ENCODE measurements around the gene KCTD4. TPM values are rescaled to one million over a fixed set of nuclear protein-coding genes. Genes with fewer than 3 reads are reported as not detected.

Gene KCTD4
- total RNA-seq, 2 experiments from 2014 or later, result not detected

- intact Hi-C loops (cut with DNase I, micrococcal nuclease), result no loop called here
- TF ChIP-seq CTCF (IDR thresholded peaks at IDR 0.05), result no peak
- Mint-ChIP-seq H3K36me3 (ENCODE audit: low read depth) (no peaks in the 10 kb centered on the region), H3K27me3 (no peaks in the 10 kb centered on the region), H3K4me3 (no peak overlapping the region), H3K27ac (no peak overlapping the region), H3K9me3 (no peaks in the 10 kb centered on the region), H3K4me1 (ENCODE audit: low read depth) (peaks cover 19% of the 10 kb centered on the region)
- Histone ChIP-seq H3K4me3 (ENCODE audit: low read length) (no peak overlapping the region), H3K27ac (ENCODE audit: low read depth in 1 of 2, low read length in 2 of 2) (no peak overlapping the region), H3K9me3 (ENCODE audit: control insufficient read depth in 1 of 2, insufficient read depth in 1 of 2, low read length in 2 of 2) (no peaks in the 10 kb centered on the region), H3K36me3 (ENCODE audit: insufficient read depth, low read length) (no peaks in the 10 kb centered on the region), H3K27me3 (ENCODE audit: control insufficient read depth in 1 of 2, insufficient read depth in 2 of 2, low read length in 2 of 2) (no peaks in the 10 kb centered on the region), H3K4me1 (ENCODE audit: insufficient read depth, low read length) (no peaks in the 10 kb centered on the region)
- DNase-seq, result no peak
- ATAC-seq (ENCODE audit: poor library complexity), result no peak
- POLR2A ChIA-PET, result no interaction called here
- CTCF ChIA-PET, result no interaction called here
Measured at GRCh38 chr13:45242524-45242923, 41.7 kb upstream of the KCTD4 start.

GRCh38 chr13:45242070-45242469, 41.2 kb upstream of the KCTD4 start:
- H3K4me3 Mint-ChIP-seq, result no peak overlapping the region
- no peaks in the 10 kb centered on the region for H3K36me3 ChIP-seq (ENCODE audit: insufficient read depth, low read length)
- POLR2A ChIA-PET, result no interaction called here
- ATAC-seq (ENCODE audit: poor library complexity) (no peak), DNase-seq (no peak)
- H3K4me1 ChIP-seq (ENCODE audit: insufficient read depth, low read length), result no peaks in the 10 kb centered on the region
- no peaks in the 10 kb centered on the region for H3K9me3 ChIP-seq (ENCODE audit: control insufficient read depth in 1 of 2, insufficient read depth in 1 of 2, low read length in 2 of 2)
- no peaks in the 10 kb centered on the region for H3K9me3 Mint-ChIP-seq
- TF ChIP-seq CTCF (IDR thresholded peaks at IDR 0.05), result no peak
- no peaks in the 10 kb centered on the region for H3K27me3 Mint-ChIP-seq
- H3K4me1 Mint-ChIP-seq (ENCODE audit: low read depth), result peaks cover 19% of the 10 kb centered on the region
- CTCF ChIA-PET, result no interaction called here
- no peaks in the 10 kb centered on the region for H3K27me3 ChIP-seq (ENCODE audit: control insufficient read depth in 1 of 2, insufficient read depth in 2 of 2, low read length in 2 of 2)
- H3K36me3 Mint-ChIP-seq (ENCODE audit: low read depth), result no peaks in the 10 kb centered on the region
- intact Hi-C loops (cut with DNase I, micrococcal nuclease), result no loop called here
- no peak overlapping the region for H3K4me3 ChIP-seq (ENCODE audit: low read length)
- no peak overlapping the region for H3K27ac ChIP-seq (ENCODE audit: low read depth in 1 of 2, low read length in 2 of 2)
- no peak overlapping the region for H3K27ac Mint-ChIP-seq

GRCh38 chr13:45240143-45240542, 39.3 kb upstream of the KCTD4 start:
- Histone ChIP-seq H3K9me3 (ENCODE audit: control insufficient read depth in 1 of 2, insufficient read depth in 1 of 2, low read length in 2 of 2) (no peaks in the 10 kb centered on the region), H3K4me1 (ENCODE audit: insufficient read depth, low read length) (no peaks in the 10 kb centered on the region), H3K4me3 (ENCODE audit: low read length) (no peak overlapping the region), H3K36me3 (ENCODE audit: insufficient read depth, low read length) (no peaks in the 10 kb centered on the region), H3K27me3 (ENCODE audit: control insufficient read depth in 1 of 2, insufficient read depth in 2 of 2, low read length in 2 of 2) (no peaks in the 10 kb centered on the region), H3K27ac (ENCODE audit: low read depth in 1 of 2, low read length in 2 of 2) (no peak overlapping the region)
- intact Hi-C loops (cut with DNase I, micrococcal nuclease), result no loop called here
- CTCF ChIA-PET, result interaction anchor here (0.7 kb wide), 1 partner anchor 792 kb away, joined by 3 read pairs; no protein-coding TSS in a partner anchor
- peaks cover 19% of the 10 kb centered on the region for H3K4me1 Mint-ChIP-seq (ENCODE audit: low read depth)
- H3K27ac Mint-ChIP-seq, result no peak overlapping the region
- no peaks in the 10 kb centered on the region for H3K9me3 Mint-ChIP-seq
- POLR2A ChIA-PET, result interaction anchor here (0.9 kb wide), 1 partner anchor 119 kb away, joined by 4 read pairs; no protein-coding TSS in a partner anchor
- no peak overlapping the region for H3K4me3 Mint-ChIP-seq
- ATAC-seq (ENCODE audit: poor library complexity), result no peak
- H3K36me3 Mint-ChIP-seq (ENCODE audit: low read depth), result no peaks in the 10 kb centered on the region
- DNase-seq, result no peak
- no peak for TF ChIP-seq CTCF (IDR thresholded peaks at IDR 0.05)
- H3K27me3 Mint-ChIP-seq, result no peaks in the 10 kb centered on the region

All from CD4-positive, alpha-beta T cell (primary cell).